ENCODE data around the gene TMEM11.

TMEM11 gene

GRCh38 chr17:21161498-21162393, 52.2 kb downstream of the TMEM11 start:
- no peak for DNase-seq (ENCODE audit: low read depth in 2 of 2)

GRCh38 chr17:21160401-21160800, 53.6 kb downstream of the TMEM11 start:
- DNase-seq (ENCODE audit: low read depth in 2 of 2): no peak

DNA sequence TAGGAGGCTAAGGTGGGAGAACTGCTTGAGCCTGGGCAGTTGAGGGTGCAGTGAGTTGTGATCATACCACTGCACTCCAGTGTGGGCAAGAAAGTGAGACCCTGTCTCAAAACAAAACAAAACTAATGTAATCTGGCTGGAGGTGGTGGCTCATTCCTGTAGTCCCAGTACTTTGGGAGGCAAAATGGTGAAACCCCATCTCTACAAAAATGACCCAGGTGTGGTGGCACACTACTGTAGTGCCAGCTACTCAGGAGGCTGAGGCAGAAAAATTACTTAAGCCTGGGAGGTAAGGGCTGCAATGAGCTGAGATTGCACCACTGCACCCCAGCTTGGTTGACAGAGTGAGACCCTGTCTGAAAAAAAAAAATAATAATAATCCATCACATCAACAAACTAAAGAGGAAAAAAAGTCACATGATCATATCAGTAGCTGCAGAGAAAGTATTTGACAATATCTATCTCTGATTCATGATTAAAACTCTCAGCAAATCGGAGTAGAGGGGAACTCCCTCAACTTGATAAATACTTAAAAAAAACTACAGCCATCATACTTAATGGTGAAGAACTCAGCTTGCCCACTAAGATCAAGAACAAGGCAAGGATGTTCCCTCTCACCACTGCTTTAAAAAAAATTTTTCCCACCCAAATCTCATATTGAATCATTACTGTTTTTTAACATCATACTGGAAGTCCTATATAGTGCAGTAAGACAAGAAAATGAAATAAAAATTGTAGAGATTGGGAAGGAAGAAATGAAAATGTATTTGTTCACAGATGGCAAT, 56.2 kb downstream of the TMEM11 start:
- no peak for DNase-seq (ENCODE audit: low read depth in 2 of 2)

GRCh38 chr17:21152731-21153130, 61.2 kb downstream of the TMEM11 start:
- no peak for DNase-seq (ENCODE audit: low read depth in 2 of 2)

- DNase-seq (ENCODE audit: low read depth in 2 of 2): no peak
Observed at GRCh38 chr17:21149621-21150020, 64.3 kb downstream of the TMEM11 start.
